Hepatocyte (in vitro differentiated cells): ENCODE measurements around the gene ZNF521. TPM values are rescaled to one million over a fixed set of nuclear protein-coding genes. Genes with fewer than 3 reads are reported as not detected.

Experiments
- DNase-seq: peaks from one replicate; pipeline ENCODE4 v3.0.0-alpha.2; 2016; ENCODE audit warnings: low spot score
- H2AFZ ChIP-seq: fragments of 200-600 bp; sonication (generic); 2 replicates; pipeline ENCODE4 v1.6.0; 2016; ENCODE audit warnings: antibody characterized with exemption, mild to moderate bottlenecking
- H3K27ac ChIP-seq: fragments of 200-600 bp; sonication (generic); 2 replicates; pipeline ENCODE4 v1.5.1; 2016; ENCODE audit warnings: mild to moderate bottlenecking
- H3K27me3 ChIP-seq: fragments of 200-600 bp; sonication (generic); 2 replicates; pipeline ENCODE4 v1.6.1; 2016
- H3K36me3 ChIP-seq: fragments of 200-600 bp; sonication (generic); replicated peaks from 2 replicates; pipeline ENCODE4 v1.5.1; 2016; ENCODE audit warnings: low read depth; ENCODE audit not compliant: insufficient read depth
- H3K4me1 ChIP-seq: fragments of 200-600 bp; sonication (generic); 2 replicates; pipeline ENCODE4 v1.5.1; 2016; ENCODE audit warnings: mild to moderate bottlenecking, moderate library complexity; ENCODE audit not compliant: insufficient read depth
- H3K4me2 ChIP-seq: fragments of 200-600 bp; sonication (generic); 2 replicates; pipeline ENCODE4 v1.6.0; 2016
- H3K4me3 ChIP-seq: fragments of 200-600 bp; sonication (generic); 2 replicates; pipeline ENCODE4 v1.5.1; 2016; ENCODE audit warnings: mild to moderate bottlenecking
- H3K79me2 ChIP-seq: fragments of 200-600 bp; sonication (generic); 2 replicates; pipeline ENCODE4 v1.6.0; 2017; ENCODE audit warnings: mild to moderate bottlenecking
- H3K9me2 ChIP-seq: fragments of 200-600 bp; sonication (generic); replicated peaks from 2 replicates; pipeline ENCODE4 v1.6.0; 2017; ENCODE audit warnings: mild to moderate bottlenecking; ENCODE audit not compliant: insufficient read depth
- H3K9me3 ChIP-seq: fragments of 200-600 bp; sonication (generic); 2 replicates; pipeline ENCODE4 v1.5.1; 2016; ENCODE audit warnings: low read depth, mild to moderate bottlenecking
- H4K20me1 ChIP-seq: fragments of 200-600 bp; sonication (generic); 2 replicates; pipeline ENCODE4 v1.6.0; 2016; ENCODE audit warnings: mild to moderate bottlenecking; ENCODE audit not compliant: insufficient read depth, poor library complexity, severe bottlenecking
- CTCF ChIP-seq: fragments of 200-600 bp; sonication (generic); IDR thresholded peaks from 2 replicates; pipeline ENCODE4 v1.5.1; 2016; ENCODE audit warnings: antibody characterized with exemption, mild to moderate bottlenecking; ENCODE audit not compliant: poor library complexity
- EZH2 ChIP-seq: fragments of 200-600 bp; sonication (generic); IDR thresholded peaks from 2 replicates; pipeline ENCODE4 v1.6.1; 2016; ENCODE audit warnings: antibody characterized with exemption, mild to moderate bottlenecking, borderline replicate concordance
- EZH2phosphoT487 ChIP-seq: fragments of 200-600 bp; sonication (generic); IDR thresholded peaks from one replicate; pipeline ENCODE4 v1.6.1; 2018; ENCODE audit warnings: antibody characterized with exemption, mild to moderate bottlenecking, low read depth, moderate library complexity; ENCODE audit not compliant: unreplicated experiment, severe bottlenecking
- WGBS: methylation state at CpG from one replicate; pipeline ENCODE4 v1.1.6; 2016; ENCODE audit warnings: low lambda C conversion rate; ENCODE audit errors: missing lambda C conversion rate; 5-methylcytosine and 5-hydroxymethylcytosine counted together
- polyA plus RNA-seq: library from polyadenylated mRNA; unstranded; fragments of >200 nt; fragmentation: Nextera tagmentation; extraction: Ambion mirVana; gene quantifications from 2 replicates; pipeline ENCODE4 v1.2.1, GENCODE V29; 2016
- total RNA-seq: library from RNA; depleted of rRNA; stranded (reverse); fragments of >200 nt; gene quantifications from 2 replicates; pipeline ENCODE4 v1.2.3, GENCODE V29; 2014

Gene ZNF521
- total and polyA plus RNA-seq, 2 experiments from 2014 or later, result 9.0 to 16.3 TPM

- H4K20me1 ChIP-seq, result no peaks in the 10 kb centered on the region
- no peaks in the 10 kb centered on the region for H3K79me2 ChIP-seq
- peaks cover 4% of the 10 kb centered on the region for H3K27me3 ChIP-seq
- no peaks in the 10 kb centered on the region for H3K9me2 ChIP-seq
- H3K4me3 ChIP-seq, result no peak overlapping the region
- no peak overlapping the region for H2AFZ ChIP-seq
- no peak overlapping the region for H3K27ac ChIP-seq
- H3K9me3 ChIP-seq, result no peaks in the 10 kb centered on the region
- TF ChIP-seq EZH2phosphoT487 (no peak), EZH2 (no peak)
- 75% methylated on average over 5 of the region's 5 CpGs for WGBS
- no peaks in the 10 kb centered on the region for H3K36me3 ChIP-seq
- H3K4me1 ChIP-seq, result no peaks in the 10 kb centered on the region
- no peak for DNase-seq
- no peak overlapping the region for H3K4me2 ChIP-seq
Observed at GRCh38 chr18:25058521-25058920, 293.4 kb downstream of the ZNF521 start.

GRCh38 chr18:25057491-25058050 lies 294.4 kb downstream of the ZNF521 start:
- Histone ChIP-seq H4K20me1 (no peaks in the 10 kb centered on the region), H3K9me3 (no peaks in the 10 kb centered on the region), H3K79me2 (no peaks in the 10 kb centered on the region), H3K4me2 (no peak overlapping the region), H3K4me1 (no peaks in the 10 kb centered on the region), H2AFZ (no peak overlapping the region), H3K4me3 (no peak overlapping the region), H3K27ac (no peak overlapping the region), H3K36me3 (no peaks in the 10 kb centered on the region), H3K27me3 (peaks cover 4% of the 10 kb centered on the region), H3K9me2 (no peaks in the 10 kb centered on the region)
- WGBS, result 88% methylated on average over 7 of the region's 7 CpGs
- no peak for TF ChIP-seq EZH2phosphoT487
- no peak for TF ChIP-seq EZH2
- TF ChIP-seq CTCF, result no peak
- DNase-seq, result no peak

- Histone ChIP-seq H3K4me3 (no peak overlapping the region), H3K79me2 (no peaks in the 10 kb centered on the region), H3K36me3 (no peaks in the 10 kb centered on the region), H2AFZ (no peak overlapping the region), H3K27ac (no peak overlapping the region), H3K9me2 (no peaks in the 10 kb centered on the region), H3K9me3 (no peaks in the 10 kb centered on the region), H4K20me1 (no peaks in the 10 kb centered on the region), H3K4me2 (no peak overlapping the region), H3K4me1 (no peaks in the 10 kb centered on the region), H3K27me3 (peaks cover 4% of the 10 kb centered on the region)
- TF ChIP-seq EZH2 (no peak), CTCF (no peak), EZH2phosphoT487 (no peak)
- 90% methylated on average over 8 of the region's 8 CpGs for WGBS
- no peak for DNase-seq
Observed at GRCh38 chr18:25056429-25056828, 295.5 kb downstream of the ZNF521 start.

GRCh38 chr18:25055076-25055475 lies 296.9 kb downstream of the ZNF521 start:
- Histone ChIP-seq H3K36me3 (no peaks in the 10 kb centered on the region), H3K9me2 (no peaks in the 10 kb centered on the region), H3K9me3 (no peaks in the 10 kb centered on the region), H3K4me2 (no peak overlapping the region), H3K27me3 (peaks cover 4% of the 10 kb centered on the region), H2AFZ (no peak overlapping the region), H4K20me1 (no peaks in the 10 kb centered on the region), H3K4me3 (no peak overlapping the region), H3K4me1 (no peaks in the 10 kb centered on the region), H3K79me2 (no peaks in the 10 kb centered on the region), H3K27ac (no peak overlapping the region)
- DNase-seq, result no peak
- 94% methylated on average over 4 of the region's 4 CpGs for WGBS
- TF ChIP-seq CTCF (no peak), EZH2phosphoT487 (no peak), EZH2 (no peak)
